OCI-LY3 (cell line): ENCODE data around the gene CCND3.

ENCODE experiments used
- H2AFZ ChIP-seq: fragments of 200-600, 300-600 bp; shearing (Covaris generic); 2 replicates; pipeline ENCODE4 v1.6.0; 2014; ENCODE audit warnings: antibody characterized with exemption, low read depth, low read length
- H3K27ac ChIP-seq: fragments of 200-600, 300-600 bp; sonication (generic); 2 replicates; pipeline ENCODE4 v1.5.1; 2014; ENCODE audit warnings: mild to moderate bottlenecking, low read length, moderate library complexity, mixed read lengths
- H3K27me3 ChIP-seq: fragments of 200-600, 300-600 bp; sonication (generic); 2 replicates; pipeline ENCODE4 v1.6.1; 2014; ENCODE audit warnings: low read depth, low read length, mixed read lengths
- H3K36me3 ChIP-seq: fragments of 200-600, 300-600 bp; sonication (generic); replicated peaks from 2 replicates; pipeline ENCODE3; 2014; ENCODE audit warnings: low read depth, low read length, mixed read lengths
- H3K4me1 ChIP-seq: fragments of 300-600, 200-600 bp; sonication (generic); 2 replicates; pipeline ENCODE4 v1.6.1; 2014; ENCODE audit warnings: low read length, mixed read lengths
- H3K4me2 ChIP-seq: fragments of 200-600, 300-600 bp; sonication (generic); 2 replicates; pipeline ENCODE4 v1.6.1; 2014; ENCODE audit warnings: low read length, mixed read lengths
- H3K4me3 ChIP-seq: fragments of 300-600, 200-600 bp; sonication (generic); 2 replicates; pipeline ENCODE4 v1.5.1; 2014; ENCODE audit warnings: antibody characterized with exemption, mild to moderate bottlenecking, low read length, moderate library complexity
- H3K79me2 ChIP-seq: fragments of 300-600, 200-600 bp; shearing (Covaris generic); 2 replicates; pipeline ENCODE4 v1.6.1; 2014; ENCODE audit warnings: mild to moderate bottlenecking, low read length, mixed read lengths
- H3K9ac ChIP-seq: fragments of 300-600, 200-600 bp; shearing (Covaris generic); 2 replicates; pipeline ENCODE4 v1.6.0; 2014; ENCODE audit warnings: mild to moderate bottlenecking, low read length, moderate library complexity
- H3K9me3 ChIP-seq: fragments of 200-600, 300-600 bp; shearing (Covaris generic); 2 replicates; pipeline ENCODE4 v1.6.1; 2014; ENCODE audit warnings: low read length, mixed read lengths; ENCODE audit not compliant: insufficient read depth
- H4K20me1 ChIP-seq: fragments of 200-600, 300-600 bp; sonication (generic); 2 replicates; pipeline ENCODE4 v1.6.1; 2016; ENCODE audit warnings: low read length, mixed read lengths; ENCODE audit not compliant: insufficient read depth
- CTCF ChIP-seq: fragments of 200-600, 300-600 bp; sonication (generic); IDR thresholded peaks from 2 replicates; pipeline ENCODE4 v1.5.1; 2014; ENCODE audit warnings: antibody characterized with exemption, low read length, low read depth
- EZH2phosphoT487 ChIP-seq: fragments of 200-600 bp; shearing (Covaris generic); IDR thresholded peaks from 2 replicates; pipeline ENCODE4 v1.6.1; 2018; ENCODE audit warnings: antibody characterized with exemption, mixed run types, low read depth

Gene CCND3

GRCh38 chr6:41975276-41975675, 33.7 kb upstream of the CCND3 start:
- peaks cover 26% of the 10 kb centered on the region for H3K4me1 ChIP-seq
- H3K4me2 ChIP-seq: no peak overlapping the region
- no peaks in the 10 kb centered on the region for H3K36me3 ChIP-seq
- H3K79me2 ChIP-seq: no peaks in the 10 kb centered on the region
- no peaks in the 10 kb centered on the region for H3K9me3 ChIP-seq
- no peaks in the 10 kb centered on the region for H4K20me1 ChIP-seq
- no peaks in the 10 kb centered on the region for H3K27me3 ChIP-seq
- H2AFZ ChIP-seq: no peak overlapping the region
- no peak overlapping the region for H3K4me3 ChIP-seq
- H3K27ac ChIP-seq: no peak overlapping the region
- H3K9ac ChIP-seq: no peak overlapping the region
- no peak for TF ChIP-seq EZH2phosphoT487
- TF ChIP-seq CTCF: no peak

GRCh38 chr6:41974281-41974825, 32.7 kb upstream of the CCND3 start:
- TF ChIP-seq EZH2phosphoT487: no peak
- H3K27ac ChIP-seq: no peak overlapping the region
- no peaks in the 10 kb centered on the region for H3K36me3 ChIP-seq
- H3K9me3 ChIP-seq: no peaks in the 10 kb centered on the region
- H2AFZ ChIP-seq: no peak overlapping the region
- no peaks in the 10 kb centered on the region for H3K79me2 ChIP-seq
- H4K20me1 ChIP-seq: no peaks in the 10 kb centered on the region
- no peak overlapping the region for H3K4me3 ChIP-seq
- H3K27me3 ChIP-seq: no peaks in the 10 kb centered on the region
- no peak overlapping the region for H3K9ac ChIP-seq
- H3K4me1 ChIP-seq: peaks cover 18% of the 10 kb centered on the region
- H3K4me2 ChIP-seq: no peak overlapping the region

- H3K4me3 ChIP-seq: no peak overlapping the region
- peaks cover 17% of the 10 kb centered on the region for H3K4me1 ChIP-seq
- H3K4me2 ChIP-seq: no peak overlapping the region
- H2AFZ ChIP-seq: no peak overlapping the region
- H3K36me3 ChIP-seq: no peaks in the 10 kb centered on the region
- no peaks in the 10 kb centered on the region for H4K20me1 ChIP-seq
- no peaks in the 10 kb centered on the region for H3K9me3 ChIP-seq
- no peak overlapping the region for H3K9ac ChIP-seq
- no peak for TF ChIP-seq EZH2phosphoT487
- no peak for TF ChIP-seq CTCF
- no peak overlapping the region for H3K27ac ChIP-seq
- H3K27me3 ChIP-seq: no peaks in the 10 kb centered on the region
- no peaks in the 10 kb centered on the region for H3K79me2 ChIP-seq
Observed at GRCh38 chr6:41972826-41973225, 31.2 kb upstream of the CCND3 start.

- Histone ChIP-seq H3K4me2 (no peak overlapping the region), H3K36me3 (no peaks in the 10 kb centered on the region), H2AFZ (no peak overlapping the region), H4K20me1 (no peaks in the 10 kb centered on the region), H3K4me1 (no peaks in the 10 kb centered on the region), H3K27me3 (no peaks in the 10 kb centered on the region), H3K4me3 (no peak overlapping the region), H3K27ac (no peak overlapping the region), H3K79me2 (no peaks in the 10 kb centered on the region), H3K9me3 (no peaks in the 10 kb centered on the region), H3K9ac (no peak overlapping the region)
- TF ChIP-seq CTCF: no peak
- no peak for TF ChIP-seq EZH2phosphoT487
Observed at GRCh38 chr6:41970436-41970846, 28.8 kb upstream of the CCND3 start.
